Raji (cell line): ENCODE results near the gene LRRC23.

Experiments used
- POLR2A ChIP-seq: IDR thresholded peaks from 2 replicates; pipeline ENCODE4 v1.6.1; 2011; ENCODE audit warnings: low read depth, low read length, control low read depth; ENCODE audit not compliant: insufficient read depth

LRRC23 gene

DNA sequence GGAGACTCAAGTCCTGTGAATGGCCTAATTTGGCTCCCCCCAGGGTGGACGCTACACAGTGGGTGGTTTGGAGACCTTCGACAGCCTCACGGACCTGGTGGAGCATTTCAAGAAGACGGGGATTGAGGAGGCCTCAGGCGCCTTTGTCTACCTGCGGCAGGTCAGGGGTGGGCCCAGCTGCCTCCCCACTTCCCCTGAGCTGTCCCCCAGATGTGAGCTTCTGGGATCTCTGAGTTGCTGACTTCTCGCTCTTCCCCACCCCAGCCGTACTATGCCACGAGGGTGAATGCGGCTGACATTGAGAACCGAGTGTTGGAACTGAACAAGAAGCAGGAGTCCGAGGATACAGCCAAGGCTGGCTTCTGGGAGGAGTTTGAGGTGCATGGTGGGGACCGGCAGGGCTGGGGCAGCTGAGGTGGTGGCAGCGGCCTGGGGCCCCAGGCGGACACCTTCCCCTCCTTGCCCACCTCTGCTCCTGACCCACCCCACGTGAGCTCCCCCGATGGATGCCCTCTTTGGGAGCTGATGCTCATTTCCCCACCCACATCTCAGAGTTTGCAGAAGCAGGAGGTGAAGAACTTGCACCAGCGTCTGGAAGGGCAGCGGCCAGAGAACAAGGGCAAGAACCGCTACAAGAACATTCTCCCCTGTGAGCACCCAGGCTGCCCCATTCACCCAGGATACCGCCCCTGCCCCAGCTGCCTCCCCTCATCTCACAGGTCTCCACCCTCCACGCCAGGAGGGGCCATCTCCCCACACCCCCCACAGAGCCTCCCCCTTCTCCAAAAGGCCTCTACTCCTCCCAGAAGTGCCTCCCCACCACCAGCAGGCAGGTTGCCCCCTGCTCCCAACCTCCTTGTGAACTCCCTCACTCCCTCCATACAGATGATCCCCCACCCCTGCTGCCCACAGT lies 50.7 kb downstream of the LRRC23 start:
- TF ChIP-seq POLR2A = no peak

DNA sequence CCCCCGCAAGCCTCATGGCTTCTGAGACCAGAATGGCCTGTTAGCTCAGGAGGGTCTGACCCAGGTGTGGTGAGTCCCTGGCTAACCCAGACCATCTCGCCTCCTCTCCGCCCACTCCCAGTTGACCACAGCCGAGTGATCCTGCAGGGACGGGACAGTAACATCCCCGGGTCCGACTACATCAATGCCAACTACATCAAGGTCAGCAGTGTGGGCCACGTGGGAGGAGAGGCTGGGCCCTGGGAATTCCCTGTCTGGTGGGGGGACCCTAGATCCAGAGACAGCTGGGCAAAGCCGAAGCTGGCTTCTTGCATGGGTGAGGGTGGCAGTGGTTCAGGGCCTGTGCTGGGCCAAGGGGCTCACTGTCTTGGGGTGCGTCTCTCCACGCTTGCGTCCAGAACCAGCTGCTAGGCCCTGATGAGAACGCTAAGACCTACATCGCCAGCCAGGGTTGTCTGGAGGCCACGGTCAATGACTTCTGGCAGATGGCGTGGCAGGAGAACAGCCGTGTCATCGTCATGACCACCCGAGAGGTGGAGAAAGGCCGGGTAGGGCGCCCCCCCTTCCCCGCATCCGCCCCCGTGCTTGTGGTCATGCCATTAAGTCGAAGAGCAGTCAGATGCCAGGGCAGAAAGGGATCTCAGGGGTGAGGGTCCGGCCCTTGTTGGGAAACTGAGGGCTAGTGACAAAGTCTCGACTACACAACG lies 51.6 kb downstream of the LRRC23 start:
- no peak for TF ChIP-seq POLR2A

DNA sequence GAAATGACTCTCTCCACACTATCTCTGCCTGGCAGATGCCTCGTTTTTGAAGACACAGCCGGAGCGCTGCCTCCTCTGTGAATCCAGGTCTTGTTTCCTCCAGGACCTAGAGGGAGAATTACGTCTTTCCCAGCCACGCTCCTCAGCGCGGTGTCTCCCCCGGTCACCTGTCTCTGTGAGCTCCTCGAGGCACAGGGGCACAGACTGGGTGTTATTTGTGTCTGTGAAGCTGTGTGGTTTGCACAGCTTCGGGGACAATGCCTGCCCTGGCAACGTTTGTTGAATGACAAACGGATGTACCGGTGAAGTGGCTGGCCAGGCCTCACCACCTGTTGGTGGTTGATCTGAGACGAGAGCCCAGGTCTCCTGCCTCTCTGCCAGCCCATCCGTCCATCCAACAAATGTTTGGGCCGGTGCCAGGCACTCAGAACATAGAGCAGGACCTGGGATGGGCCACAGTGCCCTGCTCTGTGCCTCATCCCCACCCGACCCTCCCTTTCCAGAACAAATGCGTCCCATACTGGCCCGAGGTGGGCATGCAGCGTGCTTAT lies 52.6 kb downstream of the LRRC23 start:
- no peak for TF ChIP-seq POLR2A

DNA sequence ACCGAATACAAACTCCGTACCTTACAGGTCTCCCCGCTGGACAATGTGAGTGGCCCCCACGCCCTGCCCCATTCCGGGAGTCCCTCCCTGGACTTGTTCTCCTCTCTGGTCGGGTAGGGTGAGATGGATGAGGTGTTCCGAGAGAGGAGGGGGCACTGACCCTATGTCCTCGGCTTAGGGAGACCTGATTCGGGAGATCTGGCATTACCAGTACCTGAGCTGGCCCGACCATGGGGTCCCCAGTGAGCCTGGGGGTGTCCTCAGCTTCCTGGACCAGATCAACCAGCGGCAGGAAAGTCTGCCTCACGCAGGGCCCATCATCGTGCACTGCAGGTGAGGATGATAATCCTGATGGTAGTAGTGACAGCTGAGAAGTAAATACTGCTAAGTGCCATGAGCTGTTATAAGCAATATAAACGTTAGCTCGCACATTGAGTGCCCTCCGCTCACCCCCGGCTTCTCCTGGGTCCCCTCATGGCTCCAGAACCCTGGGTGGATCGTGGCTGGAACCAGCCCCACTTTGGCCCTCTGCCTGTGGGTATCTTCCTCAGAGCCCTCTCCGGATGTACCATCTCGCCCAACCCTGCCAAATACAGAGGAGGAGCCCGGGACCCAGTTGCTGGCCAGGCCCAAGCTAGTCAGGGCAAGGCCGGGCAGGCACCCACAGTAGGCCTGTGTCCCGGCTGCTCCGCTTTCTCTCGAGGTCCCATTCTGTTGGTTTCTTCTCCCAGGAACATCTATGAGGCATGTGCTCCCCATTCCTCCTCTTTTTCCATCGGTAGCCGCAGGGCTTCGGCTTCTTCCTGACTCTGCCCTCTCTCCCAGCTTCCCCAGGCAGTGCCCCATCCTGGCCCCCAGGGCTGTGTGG lies 53.4 kb downstream of the LRRC23 start:
- no peak for TF ChIP-seq POLR2A

DNA sequence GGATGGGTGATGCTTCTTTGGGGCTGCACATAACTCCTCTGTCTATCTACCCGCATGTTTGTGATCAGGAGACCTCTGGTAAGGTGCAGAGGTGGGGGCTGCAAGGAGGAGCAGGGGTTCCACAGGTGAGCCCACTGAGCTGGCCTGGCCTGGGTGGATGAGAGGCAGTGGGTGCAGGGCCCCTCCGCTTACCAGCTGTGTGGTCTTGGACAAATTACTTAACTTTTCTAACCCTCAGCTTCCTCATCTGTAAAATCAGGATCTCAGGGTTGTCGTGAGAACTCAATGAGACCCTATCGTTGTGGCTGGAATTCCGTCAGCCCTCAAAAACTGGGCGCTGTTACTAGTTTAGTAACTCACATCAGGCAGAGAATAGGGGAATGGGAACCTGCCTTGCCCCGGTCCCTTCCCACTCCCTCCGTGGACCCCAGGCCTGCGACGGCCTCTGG lies 54.0 kb downstream of the LRRC23 start:
- TF ChIP-seq POLR2A = no peak

DNA sequence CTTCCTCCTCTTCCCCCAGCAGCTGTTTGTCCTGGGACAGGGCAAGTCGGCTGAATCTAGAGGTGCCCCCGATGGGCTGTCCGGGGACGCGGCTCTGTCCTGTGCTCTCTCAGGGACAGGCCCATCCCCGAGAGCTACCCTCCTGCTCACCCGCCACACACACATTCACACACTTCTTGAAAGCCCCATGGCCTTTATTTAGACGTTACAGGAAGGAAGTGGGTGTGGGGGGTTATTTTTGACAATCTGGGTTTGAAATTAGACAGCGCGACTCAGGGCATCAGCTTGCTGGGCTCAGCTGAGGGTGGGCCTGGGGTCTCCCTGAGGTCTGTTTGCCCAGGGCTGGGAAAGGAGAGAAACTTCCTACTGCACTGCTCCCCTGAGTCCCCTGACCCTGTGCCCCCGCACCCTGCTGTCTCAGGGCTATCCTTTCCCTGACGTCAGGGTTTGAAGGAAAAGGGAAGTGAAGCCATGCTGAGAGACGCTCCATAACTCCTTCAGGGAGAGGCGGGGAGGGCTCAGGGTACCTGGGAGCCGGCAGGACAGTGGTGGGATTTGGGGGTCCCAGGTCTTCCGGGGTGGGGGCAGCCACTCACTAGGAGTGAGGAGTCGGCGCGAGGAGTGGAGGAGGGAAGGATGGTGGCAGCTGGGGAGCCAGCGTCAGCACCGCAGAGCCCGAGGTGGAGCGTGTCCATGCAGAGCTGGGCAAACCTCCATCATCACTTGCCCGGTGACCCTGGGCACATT lies 54.6 kb downstream of the LRRC23 start:
- no peak for TF ChIP-seq POLR2A

DNA sequence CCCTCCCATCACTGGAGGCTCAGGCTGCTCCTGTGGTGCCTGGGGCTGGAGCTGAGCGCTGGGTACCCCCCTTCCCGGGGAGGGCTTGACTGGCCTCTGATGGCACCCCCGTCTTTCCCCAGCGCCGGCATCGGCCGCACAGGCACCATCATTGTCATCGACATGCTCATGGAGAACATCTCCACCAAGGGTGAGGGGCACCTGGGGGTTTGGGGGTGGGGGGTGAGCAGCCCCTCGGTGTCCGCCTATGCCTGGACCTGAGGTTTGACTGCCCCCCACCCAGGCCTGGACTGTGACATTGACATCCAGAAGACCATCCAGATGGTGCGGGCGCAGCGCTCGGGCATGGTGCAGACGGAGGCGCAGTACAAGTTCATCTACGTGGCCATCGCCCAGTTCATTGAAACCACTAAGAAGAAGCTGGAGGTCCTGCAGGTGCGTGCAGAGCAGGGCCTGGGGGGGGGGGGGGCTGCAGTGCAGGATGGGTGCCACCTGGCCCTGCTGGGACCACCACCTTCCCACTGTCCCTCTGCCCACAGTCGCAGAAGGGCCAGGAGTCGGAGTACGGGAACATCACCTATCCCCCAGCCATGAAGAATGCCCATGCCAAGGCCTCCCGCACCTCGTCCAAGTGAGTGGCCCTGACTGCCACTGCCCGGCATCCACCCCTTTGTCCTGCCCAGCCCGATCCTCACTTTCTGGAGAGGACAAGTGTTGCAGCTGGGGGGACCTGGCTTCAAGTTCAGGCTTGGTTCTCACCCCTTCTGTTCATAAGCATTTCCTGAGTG lies 55.4 kb downstream of the LRRC23 start:
- no peak for TF ChIP-seq POLR2A

DNA sequence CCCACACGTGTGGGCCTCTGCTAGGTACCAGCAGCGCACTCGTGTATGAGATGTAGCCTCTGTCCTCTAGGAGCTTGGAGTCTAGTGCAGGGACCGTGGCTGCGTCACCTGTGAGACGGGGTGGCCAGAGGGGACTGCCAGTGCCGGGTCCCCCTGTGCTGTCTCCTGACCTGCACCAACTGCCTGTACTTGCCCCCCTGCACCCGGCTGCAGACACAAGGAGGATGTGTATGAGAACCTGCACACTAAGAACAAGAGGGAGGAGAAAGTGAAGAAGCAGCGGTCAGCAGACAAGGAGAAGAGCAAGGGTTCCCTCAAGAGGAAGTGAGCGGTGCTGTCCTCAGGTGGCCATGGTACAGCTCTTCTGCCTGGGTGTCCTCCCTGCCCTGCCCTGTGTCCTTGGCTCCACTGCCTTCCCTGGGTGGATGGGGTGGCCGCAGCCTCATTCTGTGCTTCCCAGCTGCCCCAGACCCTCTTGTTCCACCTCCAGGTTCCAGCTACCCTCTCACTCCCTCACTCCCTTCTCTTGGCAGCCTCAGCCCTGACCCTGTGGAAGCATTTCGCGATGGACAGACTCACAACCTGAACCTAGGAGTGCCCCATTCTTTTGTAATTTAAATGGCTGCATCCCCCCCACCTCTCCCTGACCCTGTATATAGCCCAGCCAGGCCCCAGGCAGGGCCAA lies 56.1 kb downstream of the LRRC23 start:
- 0 out of 2 replicates have a peak, but pooled peaks have one; percentile 35 for TF ChIP-seq POLR2A

DNA sequence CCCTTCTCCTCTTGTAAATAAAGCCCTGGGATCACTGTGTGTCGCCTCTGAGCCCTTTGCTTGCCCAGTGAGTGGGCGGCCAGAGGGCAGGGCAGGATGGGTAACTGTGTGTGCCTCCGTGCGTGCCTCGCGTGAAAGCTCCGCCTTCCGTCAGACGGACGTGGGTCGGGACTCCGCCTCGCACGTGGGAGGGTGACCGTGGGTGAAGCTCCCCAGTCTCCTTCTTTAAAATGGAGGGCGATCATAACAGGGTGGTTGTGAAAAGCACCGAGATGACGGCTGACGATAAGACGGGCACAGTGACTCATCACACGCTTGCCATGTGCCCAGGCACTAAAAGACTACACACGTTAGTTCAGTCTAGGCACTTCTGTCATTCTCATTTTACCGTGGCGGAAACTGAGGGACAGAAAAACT lies 56.7 kb downstream of the LRRC23 start:
- TF ChIP-seq POLR2A = no peak

DNA sequence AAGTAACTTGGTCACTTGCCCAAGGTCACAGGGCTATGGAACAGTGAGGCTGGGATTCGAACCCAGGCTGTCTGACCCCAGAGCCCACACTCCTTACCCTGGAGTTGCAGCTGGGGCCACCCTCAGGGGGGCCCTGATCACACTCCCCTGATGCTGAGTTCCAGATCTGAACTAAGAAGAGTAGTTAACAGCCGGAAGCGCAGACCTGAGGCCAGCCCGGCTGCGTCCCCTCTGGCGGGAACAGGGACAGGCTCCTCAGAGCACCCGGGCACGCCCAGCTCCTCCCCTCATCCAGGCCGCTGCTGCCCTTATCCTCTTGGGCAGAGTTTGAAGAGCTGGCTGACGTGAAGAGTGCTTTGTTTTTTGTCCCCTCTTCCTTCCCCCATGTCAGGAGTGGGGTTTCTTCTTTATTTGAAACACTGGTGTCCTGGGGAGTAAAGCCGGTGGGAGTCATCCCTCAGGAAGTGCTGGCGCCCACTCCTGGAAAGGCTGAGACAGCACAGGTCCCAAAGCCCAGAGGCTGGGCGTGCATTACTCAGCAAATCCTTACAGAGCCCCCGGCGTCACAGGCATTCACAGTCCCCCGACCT lies 57.2 kb downstream of the LRRC23 start:
- no peak for TF ChIP-seq POLR2A

DNA sequence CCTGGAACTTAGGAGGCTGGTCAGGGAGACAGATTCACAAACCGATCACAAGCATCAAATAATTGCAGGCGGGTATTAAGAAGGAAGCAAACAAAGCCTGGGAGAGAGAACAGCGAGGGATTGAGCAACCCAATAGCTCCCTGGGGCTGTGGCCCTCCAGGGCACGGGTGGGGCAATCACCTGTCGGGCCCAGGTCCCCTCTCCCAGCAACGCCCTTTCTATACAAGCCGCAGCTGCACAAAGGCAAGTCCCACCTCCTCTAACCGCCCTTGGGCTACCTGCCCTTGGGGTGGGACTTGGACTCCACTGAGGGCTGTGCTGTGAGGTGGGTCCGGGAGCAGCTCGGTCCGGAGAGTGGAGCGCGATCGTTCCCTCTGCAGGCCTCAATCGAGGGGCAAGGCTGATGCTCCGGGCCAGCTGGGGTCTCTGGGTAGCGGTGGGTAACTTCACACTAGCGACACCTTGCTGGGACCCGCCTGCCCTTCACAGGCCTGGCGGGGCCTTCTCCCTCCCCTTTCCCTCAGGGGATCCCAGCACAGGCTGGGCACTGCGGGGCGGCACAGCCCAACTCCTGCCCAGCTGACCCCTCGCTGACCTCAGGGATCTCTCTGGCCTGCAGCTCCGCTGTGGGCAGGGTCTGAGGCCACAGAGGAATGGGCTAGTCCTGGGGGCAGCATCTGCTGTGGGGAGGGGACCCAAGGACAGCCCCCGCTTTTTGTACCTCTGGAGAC lies 57.8 kb downstream of the LRRC23 start:
- TF ChIP-seq POLR2A = no peak
